GM18951 (cell line): ENCODE data around the gene STRA8.
"Not testable (repeated sequence)": the region's sequence is repeated elsewhere in the genome, so short reads cannot be mapped to it uniquely, and the experiment has no call there.

Source experiments
- POLR2A ChIP-seq: IDR thresholded peaks from 4 replicates; pipeline ENCODE4 v1.6.1; 2011; ENCODE audit warnings: mild to moderate bottlenecking; ENCODE audit not compliant: insufficient read length, insufficient read depth; ENCODE audit errors: extremely low read depth
- in situ Hi-C: fragments of 300-500 bp; cut with MboI; formaldehyde crosslinking; loops from one replicate; pipeline ENCODE4 v1.12.0; 2022; ENCODE audit warnings: low sequenced_read_pairs, mixed read lengths, inconsistent platforms; ENCODE audit not compliant: unreplicated experiment

The STRA8 gene

GRCh38 chr7:135209225-135209834 lies 24.3 kb upstream of the STRA8 start:
- in situ Hi-C loops = no loop called here

DNA sequence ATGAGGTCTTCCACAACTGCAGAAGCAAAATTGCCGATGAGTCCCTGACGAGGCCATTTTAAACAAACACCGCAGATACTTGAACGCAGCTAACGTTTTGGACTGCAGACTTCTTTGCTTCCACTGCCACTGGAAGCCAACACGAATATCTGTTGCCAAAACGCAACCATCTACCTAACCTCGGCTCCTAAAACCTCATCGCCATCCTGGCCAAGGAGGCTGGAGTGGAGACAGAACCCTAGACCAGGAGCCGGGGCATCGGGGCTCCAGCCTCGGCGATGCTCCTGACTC lies 22.8 kb upstream of the STRA8 start:
- in situ Hi-C loops = no loop called here
- no peak for TF ChIP-seq POLR2A

More at GRCh38 chr7:135209225-135209834, 24.3 kb upstream of the STRA8 start:
- no peak for TF ChIP-seq POLR2A

GRCh38 chr7:135211179-135211945 lies 22.3 kb upstream of the STRA8 start, which contains the start of gene WDR91:
TSS of gene WDR91 (minus strand) at chr7:135211526. CDS start at chr7:135211502, 24 bp downstream.
- in situ Hi-C loops = no loop called here
- peak; percentile 92 for TF ChIP-seq POLR2A

DNA sequence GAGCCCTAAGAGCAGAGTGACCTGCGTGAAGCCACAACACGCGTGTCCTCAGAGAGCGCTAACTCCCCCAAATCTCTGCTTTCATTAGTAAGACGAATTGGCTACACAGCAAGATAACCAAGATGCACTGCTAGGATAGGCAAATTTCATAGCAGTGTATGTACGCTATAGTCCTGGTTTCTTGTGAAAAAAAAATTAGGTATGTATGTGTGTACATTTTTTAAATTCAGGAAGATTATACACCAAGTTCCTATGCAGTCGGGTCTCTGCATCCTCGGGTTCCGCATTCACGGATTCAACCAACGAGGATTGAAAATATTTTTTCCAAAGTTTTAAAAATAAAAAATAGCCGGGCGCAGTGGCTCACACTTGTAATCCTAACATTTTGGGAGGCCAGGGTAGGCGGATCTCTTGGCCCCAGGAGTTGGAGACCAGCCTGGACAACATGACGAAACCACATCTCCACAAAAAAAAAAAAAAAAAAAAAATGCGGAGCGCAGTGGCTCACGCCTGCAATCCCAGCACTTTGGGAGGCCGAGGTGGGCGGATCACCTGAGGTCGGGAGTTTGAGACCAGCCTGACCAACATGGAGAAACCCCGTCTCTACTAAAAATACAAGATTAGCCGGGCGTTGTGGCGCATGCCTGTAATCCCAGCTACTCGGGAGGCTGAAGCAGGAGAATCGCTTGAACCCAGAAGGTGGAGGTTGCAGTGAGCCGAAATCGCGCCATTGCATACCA lies 21.5 kb upstream of the STRA8 start:
- in situ Hi-C loops = not testable (repeated sequence)

DNA sequence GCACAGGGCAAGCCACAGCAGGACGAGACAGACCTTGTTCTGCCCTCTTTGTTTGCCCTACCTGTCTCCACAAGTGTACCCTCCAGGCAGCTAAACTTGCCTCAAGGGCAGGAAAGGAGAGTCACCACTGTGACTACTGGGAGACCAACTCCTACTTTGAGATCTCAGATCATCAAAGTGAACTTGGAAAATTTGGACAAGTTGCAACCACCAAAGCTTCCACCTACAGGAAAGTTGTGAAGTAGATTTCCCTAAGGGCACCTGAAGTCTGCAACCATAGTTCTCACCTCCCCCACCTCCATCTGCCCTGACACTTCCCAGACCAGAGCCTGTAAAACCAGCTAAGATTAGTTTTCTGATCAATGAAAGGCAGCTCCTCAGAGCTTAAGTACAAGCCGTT lies 19.8 kb upstream of the STRA8 start:
- TF ChIP-seq POLR2A = no peak

GRCh38 chr7:135215180-135215579 lies 18.5 kb upstream of the STRA8 start:
- TF ChIP-seq POLR2A = no peak
- in situ Hi-C loops = no loop called here

More for the DNA sequence above, 19.8 kb upstream of the STRA8 start:
- in situ Hi-C loops = no loop called here

- TF ChIP-seq POLR2A = no peak
- in situ Hi-C loops = no loop called here
Observed at GRCh38 chr7:135215698-135216097, 17.9 kb upstream of the STRA8 start.

- in situ Hi-C loops = no loop called here
- no peak for TF ChIP-seq POLR2A
Observed at GRCh38 chr7:135217645-135218509, 15.8 kb upstream of the STRA8 start.

DNA sequence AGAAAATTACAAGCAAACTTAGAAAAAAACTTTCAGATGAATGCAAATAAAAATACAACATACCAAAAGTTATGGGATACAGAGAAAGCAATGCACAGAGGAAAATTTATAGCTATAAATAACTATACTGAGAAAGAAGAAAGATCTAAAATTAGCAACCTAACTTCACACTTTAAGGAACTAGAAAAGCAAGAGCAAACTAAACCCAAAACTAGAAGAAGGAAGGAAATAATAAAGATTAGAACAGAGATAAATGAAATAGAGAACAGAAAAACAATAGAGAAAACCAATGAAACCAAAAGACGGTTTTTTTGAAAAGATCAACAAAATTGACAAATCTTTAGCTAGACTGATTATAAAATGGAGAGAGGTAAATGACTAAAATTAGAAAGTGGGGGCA lies 9.6 kb upstream of the STRA8 start:
- TF ChIP-seq POLR2A = no peak
- in situ Hi-C loops = no loop called here

DNA sequence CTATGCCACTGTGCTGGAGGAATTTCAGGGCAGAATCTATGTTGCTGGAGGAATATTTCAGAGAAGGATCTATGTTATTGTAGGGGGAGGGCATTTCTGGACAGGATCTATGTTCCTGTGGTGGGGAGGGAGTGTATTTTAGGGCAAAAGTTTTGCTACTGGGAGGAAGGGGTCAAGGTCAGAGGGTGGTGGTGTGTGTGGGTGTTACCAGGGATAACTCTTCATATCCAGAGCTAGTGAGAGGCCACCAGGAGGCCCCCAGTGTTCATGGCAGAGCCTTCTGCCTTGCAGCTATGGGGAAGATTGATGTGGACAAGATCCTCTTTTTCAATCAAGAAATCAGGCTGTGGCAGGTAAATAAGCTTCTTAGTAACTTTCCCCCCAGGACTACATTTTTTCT lies 2.0 kb upstream of the STRA8 start:
- TF ChIP-seq POLR2A = no peak
- in situ Hi-C loops = no loop called here

DNA sequence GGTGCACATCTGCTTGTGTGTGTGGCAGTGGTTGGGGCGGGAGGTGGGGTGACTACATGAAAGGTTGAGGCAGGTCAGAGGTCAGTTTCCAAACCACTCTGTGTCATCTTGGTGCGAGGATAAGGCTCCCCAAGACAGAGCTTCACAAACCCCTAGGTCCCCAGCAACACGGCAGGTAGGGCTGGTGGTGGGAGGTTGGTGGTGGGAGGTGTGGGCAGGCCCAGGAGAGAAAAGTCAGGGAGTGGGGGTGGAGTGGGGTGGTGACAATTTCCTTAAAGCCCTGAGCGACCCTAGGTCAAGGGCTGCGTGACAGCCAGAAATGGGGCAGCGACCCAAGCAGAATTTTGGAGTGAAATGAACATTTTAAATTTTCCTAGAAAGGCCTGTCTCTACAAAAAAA lies 1.6 kb upstream of the STRA8 start:
- TF ChIP-seq POLR2A = no peak
- in situ Hi-C loops = no loop called here

DNA sequence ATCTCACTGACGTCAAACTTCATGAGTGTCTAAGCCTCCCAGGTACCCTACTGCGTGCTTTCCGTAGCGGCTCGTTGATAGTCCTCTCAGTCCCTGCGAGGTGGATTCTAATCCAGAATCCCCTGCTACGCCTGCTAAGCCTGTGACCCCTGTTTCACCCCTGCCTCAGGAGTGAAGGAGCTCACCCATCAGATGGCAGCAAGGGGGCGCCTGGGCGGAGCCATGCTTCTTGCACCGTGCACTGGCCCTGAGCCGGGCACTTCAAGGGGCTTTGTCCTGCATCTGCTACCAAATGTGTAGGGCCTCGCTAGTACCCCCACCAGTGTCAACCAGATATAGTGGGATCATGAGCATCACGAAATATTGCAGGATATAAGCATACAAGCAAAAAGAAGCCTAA lies 918 bp upstream of the STRA8 start:
- no peak for TF ChIP-seq POLR2A
- in situ Hi-C loops = no loop called here

GRCh38 chr7:135234095-135234494 lies 457 bp downstream of the STRA8 start:
- in situ Hi-C loops = not testable (repeated sequence)
